K562 (cell line): ENCODE data around the gene FBXO17. TPM values are rescaled to one million over a fixed set of nuclear protein-coding genes. Genes with fewer than 3 reads are reported as not detected.

Source experiments
- BHLHE40 ChIP-seq: IDR thresholded peaks from 2 replicates; pipeline ENCODE4 v1.6.1; 2011; ENCODE audit warnings: low read length, improper control_type of control experiment
- CTBP1 ChIP-seq: fragments of 450-650 bp; IDR thresholded peaks from 2 replicates; pipeline ENCODE4 v1.6.1; 2016; ENCODE audit warnings: borderline replicate concordance
- ZBTB8A ChIP-seq: fragments of 450-650 bp; IDR thresholded peaks from 2 replicates; pipeline ENCODE4 v1.6.1; 2018; ENCODE audit warnings: mild to moderate bottlenecking, moderate library complexity; ENCODE audit not compliant: partially characterized antibody
- polyA plus RNA-seq, 8 experiments: library from polyadenylated mRNA; depleted of rRNA in 4 of 8; stranded (reverse) in 5 of 8; unstranded in 3 of 8; fragments of >200 nt; fragmentation: Nextera tagmentation in 2 of 8; fragmentation: Illumina TruSeq in 1 of 8; extraction: Ambion mirVana in 2 of 8; extraction: Trizol in 1 of 8; gene quantifications; 2 replicates each; pipeline versions ENCODE4 v1.2.1 to v1.2.3, GENCODE V29; 2011 to 2014; ENCODE audit warnings: inconsistent platforms in 1 of 8, missing spikeins in 1 of 8
- total RNA-seq, 7 experiments: library from RNA; depleted of rRNA in 6 of 7; stranded (reverse); fragments of >200 nt in 6 of 7; fragmentation: Illumina TruSeq in 2 of 7; extraction: Trizol in 2 of 7; gene quantifications; 2 replicates each; pipeline versions ENCODE4 v1.2.1 to v1.2.3, GENCODE V29; 2011 to 2021; ENCODE audit warnings: low replicate concordance in 1 of 7
- TF ChIP-seq, protein P1 (sequence below): fragments of 250-450 bp; sonication (Bioruptor Pico); IDR thresholded peaks from 2 replicates; pipeline ENCODE4 v1.4.0; 2020; ENCODE audit warnings: mild to moderate bottlenecking, moderate library complexity
- TF ChIP-seq, protein P2 (sequence below): fragments of 250-450 bp; sonication (Bioruptor Pico); IDR thresholded peaks from 2 replicates; pipeline ENCODE4 v1.4.0; 2020; ENCODE audit warnings: mild to moderate bottlenecking, moderate library complexity, borderline replicate concordance
- TF ChIP-seq, protein P3 (sequence below): fragments of 250-450 bp; sonication (Bioruptor Pico); IDR thresholded peaks from 2 replicates; pipeline ENCODE4 v1.4.0; 2020
- TF ChIP-seq, protein P4 (sequence below): fragments of 450-650 bp; IDR thresholded peaks from 2 replicates; pipeline ENCODE4 v1.6.1; 2014; ENCODE audit warnings: low read depth, mild to moderate bottlenecking, moderate library complexity, borderline replicate concordance
- TF ChIP-seq, protein P5 (sequence below): sonication (generic); formaldehyde crosslinking; IDR thresholded peaks from 2 replicates; pipeline ENCODE4 v1.8.1; 2023; ENCODE audit warnings: mild to moderate bottlenecking, missing genetic modification reagents, moderate library complexity
- TF ChIP-seq, protein P6 (sequence below), 3 experiments: fragments of 200-800 bp in 1 of 3; fragments of 250-450 bp in 1 of 3; fragments of 450-650 bp in 1 of 3; sonication (Bioruptor Pico) in 1 of 3; sonication (Bioruptor generic) in 1 of 3; formaldehyde crosslinking in 1 of 3; IDR thresholded peaks; 2 replicates each; pipeline versions ENCODE4 v1.6.1 to v1.8.0; 2016 to 2022; ENCODE audit warnings: mild to moderate bottlenecking in 2 of 3, missing genetic modification characterization in 2 of 3, missing compliant biosample characterization in 1 of 3, moderate library complexity in 1 of 3

FBXO17 gene
- total and polyA plus RNA-seq, 9 of the 15 experiments (the other 6 are each of a cell fraction or from before 2014, with no cell fraction given), result 4.1 to 27.1 (median 19.0) TPM

DNA sequence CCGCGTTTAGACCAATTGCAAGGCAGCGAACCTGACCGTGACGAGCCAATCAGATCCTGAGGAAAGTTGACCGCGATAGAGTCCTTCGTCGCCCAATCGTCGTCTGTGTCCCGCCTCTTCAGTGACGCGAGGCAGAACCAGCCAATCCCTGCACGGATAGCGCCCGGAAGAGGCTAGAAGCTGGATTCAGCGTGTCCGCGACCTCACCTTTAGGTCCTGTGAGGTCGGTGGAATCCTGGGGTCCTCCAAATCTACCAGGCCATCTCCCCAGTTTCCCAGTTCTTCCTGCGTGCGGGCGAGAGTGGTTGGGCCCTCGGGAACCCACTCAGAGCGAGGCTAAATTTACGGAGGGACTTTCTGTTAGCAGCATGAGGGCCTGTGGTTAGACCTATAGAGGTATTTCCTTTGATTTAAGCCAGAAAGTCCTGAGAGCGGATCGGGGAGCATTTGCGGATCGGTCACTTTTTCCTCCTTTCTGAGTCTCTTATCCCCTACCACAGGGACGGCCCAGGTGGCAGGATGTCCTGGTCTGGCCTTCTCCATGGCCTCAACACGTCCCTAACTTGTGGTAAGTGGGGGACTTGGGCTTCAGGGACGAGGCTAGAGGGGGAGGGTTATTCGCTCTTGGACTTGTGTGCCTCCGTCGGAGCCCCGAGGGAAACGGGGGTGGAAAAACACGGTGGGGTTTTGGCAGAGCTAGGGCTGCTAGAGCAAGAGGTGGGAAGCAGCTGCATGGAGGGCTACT lies 44.6 kb downstream of the FBXO17 start, which contains the start of gene MRPS12 (continued):
- TF ChIP-seq, protein P1, sequence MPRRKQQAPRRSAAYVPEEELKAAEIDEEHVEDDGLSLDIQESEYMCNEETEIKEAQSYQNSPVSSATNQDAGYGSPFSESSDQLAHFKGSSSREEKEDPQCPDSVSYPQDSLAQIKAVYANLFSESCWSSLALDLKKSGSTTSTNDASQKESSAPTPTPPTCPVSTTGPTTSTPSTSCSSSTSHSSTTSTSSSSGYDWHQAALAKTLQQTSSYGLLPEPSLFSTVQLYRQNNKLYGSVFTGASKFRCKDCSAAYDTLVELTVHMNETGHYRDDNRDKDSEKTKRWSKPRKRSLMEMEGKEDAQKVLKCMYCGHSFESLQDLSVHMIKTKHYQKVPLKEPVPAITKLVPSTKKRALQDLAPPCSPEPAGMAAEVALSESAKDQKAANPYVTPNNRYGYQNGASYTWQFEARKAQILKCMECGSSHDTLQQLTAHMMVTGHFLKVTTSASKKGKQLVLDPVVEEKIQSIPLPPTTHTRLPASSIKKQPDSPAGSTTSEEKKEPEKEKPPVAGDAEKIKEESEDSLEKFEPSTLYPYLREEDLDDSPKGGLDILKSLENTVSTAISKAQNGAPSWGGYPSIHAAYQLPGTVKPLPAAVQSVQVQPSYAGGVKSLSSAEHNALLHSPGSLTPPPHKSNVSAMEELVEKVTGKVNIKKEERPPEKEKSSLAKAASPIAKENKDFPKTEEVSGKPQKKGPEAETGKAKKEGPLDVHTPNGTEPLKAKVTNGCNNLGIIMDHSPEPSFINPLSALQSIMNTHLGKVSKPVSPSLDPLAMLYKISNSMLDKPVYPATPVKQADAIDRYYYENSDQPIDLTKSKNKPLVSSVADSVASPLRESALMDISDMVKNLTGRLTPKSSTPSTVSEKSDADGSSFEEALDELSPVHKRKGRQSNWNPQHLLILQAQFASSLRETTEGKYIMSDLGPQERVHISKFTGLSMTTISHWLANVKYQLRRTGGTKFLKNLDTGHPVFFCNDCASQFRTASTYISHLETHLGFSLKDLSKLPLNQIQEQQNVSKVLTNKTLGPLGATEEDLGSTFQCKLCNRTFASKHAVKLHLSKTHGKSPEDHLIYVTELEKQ (CRISPR knock-in tag), result no peak
- TF ChIP-seq, protein P2, sequence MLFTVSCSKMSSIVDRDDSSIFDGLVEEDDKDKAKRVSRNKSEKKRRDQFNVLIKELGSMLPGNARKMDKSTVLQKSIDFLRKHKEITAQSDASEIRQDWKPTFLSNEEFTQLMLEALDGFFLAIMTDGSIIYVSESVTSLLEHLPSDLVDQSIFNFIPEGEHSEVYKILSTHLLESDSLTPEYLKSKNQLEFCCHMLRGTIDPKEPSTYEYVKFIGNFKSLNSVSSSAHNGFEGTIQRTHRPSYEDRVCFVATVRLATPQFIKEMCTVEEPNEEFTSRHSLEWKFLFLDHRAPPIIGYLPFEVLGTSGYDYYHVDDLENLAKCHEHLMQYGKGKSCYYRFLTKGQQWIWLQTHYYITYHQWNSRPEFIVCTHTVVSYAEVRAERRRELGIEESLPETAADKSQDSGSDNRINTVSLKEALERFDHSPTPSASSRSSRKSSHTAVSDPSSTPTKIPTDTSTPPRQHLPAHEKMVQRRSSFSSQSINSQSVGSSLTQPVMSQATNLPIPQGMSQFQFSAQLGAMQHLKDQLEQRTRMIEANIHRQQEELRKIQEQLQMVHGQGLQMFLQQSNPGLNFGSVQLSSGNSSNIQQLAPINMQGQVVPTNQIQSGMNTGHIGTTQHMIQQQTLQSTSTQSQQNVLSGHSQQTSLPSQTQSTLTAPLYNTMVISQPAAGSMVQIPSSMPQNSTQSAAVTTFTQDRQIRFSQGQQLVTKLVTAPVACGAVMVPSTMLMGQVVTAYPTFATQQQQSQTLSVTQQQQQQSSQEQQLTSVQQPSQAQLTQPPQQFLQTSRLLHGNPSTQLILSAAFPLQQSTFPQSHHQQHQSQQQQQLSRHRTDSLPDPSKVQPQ, result no peak
- TF ChIP-seq CTBP1, result no peak
- TF ChIP-seq, protein P3, sequence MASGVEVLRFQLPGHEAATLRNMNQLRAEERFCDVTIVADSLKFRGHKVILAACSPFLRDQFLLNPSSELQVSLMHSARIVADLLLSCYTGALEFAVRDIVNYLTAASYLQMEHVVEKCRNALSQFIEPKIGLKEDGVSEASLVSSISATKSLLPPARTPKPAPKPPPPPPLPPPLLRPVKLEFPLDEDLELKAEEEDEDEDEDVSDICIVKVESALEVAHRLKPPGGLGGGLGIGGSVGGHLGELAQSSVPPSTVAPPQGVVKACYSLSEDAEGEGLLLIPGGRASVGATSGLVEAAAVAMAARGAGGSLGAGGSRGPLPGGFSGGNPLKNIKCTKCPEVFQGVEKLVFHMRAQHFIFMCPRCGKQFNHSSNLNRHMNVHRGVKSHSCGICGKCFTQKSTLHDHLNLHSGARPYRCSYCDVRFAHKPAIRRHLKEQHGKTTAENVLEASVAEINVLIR, result peak; percentile 65
- TF ChIP-seq, protein P4, sequence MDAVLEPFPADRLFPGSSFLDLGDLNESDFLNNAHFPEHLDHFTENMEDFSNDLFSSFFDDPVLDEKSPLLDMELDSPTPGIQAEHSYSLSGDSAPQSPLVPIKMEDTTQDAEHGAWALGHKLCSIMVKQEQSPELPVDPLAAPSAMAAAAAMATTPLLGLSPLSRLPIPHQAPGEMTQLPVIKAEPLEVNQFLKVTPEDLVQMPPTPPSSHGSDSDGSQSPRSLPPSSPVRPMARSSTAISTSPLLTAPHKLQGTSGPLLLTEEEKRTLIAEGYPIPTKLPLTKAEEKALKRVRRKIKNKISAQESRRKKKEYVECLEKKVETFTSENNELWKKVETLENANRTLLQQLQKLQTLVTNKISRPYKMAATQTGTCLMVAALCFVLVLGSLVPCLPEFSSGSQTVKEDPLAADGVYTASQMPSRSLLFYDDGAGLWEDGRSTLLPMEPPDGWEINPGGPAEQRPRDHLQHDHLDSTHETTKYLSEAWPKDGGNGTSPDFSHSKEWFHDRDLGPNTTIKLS, result no peak
- TF ChIP-seq BHLHE40, result no peak
- no peak for TF ChIP-seq ZBTB8A
- TF ChIP-seq, protein P5, sequence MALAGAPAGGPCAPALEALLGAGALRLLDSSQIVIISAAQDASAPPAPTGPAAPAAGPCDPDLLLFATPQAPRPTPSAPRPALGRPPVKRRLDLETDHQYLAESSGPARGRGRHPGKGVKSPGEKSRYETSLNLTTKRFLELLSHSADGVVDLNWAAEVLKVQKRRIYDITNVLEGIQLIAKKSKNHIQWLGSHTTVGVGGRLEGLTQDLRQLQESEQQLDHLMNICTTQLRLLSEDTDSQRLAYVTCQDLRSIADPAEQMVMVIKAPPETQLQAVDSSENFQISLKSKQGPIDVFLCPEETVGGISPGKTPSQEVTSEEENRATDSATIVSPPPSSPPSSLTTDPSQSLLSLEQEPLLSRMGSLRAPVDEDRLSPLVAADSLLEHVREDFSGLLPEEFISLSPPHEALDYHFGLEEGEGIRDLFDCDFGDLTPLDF (CRISPR knock-in tag), result no peak
- TF ChIP-seq, protein P6, sequence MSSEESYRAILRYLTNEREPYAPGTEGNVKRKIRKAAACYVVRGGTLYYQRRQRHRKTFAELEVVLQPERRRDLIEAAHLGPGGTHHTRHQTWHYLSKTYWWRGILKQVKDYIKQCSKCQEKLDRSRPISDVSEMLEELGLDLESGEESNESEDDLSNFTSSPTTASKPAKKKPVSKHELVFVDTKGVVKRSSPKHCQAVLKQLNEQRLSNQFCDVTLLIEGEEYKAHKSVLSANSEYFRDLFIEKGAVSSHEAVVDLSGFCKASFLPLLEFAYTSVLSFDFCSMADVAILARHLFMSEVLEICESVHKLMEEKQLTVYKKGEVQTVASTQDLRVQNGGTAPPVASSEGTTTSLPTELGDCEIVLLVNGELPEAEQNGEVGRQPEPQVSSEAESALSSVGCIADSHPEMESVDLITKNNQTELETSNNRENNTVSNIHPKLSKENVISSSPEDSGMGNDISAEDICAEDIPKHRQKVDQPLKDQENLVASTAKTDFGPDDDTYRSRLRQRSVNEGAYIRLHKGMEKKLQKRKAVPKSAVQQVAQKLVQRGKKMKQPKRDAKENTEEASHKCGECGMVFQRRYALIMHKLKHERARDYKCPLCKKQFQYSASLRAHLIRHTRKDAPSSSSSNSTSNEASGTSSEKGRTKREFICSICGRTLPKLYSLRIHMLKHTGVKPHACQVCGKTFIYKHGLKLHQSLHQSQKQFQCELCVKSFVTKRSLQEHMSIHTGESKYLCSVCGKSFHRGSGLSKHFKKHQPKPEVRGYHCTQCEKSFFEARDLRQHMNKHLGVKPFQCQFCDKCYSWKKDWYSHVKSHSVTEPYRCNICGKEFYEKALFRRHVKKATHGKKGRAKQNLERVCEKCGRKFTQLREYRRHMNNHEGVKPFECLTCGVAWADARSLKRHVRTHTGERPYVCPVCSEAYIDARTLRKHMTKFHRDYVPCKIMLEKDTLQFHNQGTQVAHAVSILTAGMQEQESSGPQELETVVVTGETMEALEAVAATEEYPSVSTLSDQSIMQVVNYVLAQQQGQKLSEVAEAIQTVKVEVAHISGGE (CRISPR knock-in tag; IDR thresholded peaks at IDR 0.05), result no peak
